ENCODE data around the gene TSG101.

GRCh38 chr11:18575361-18575760 is 48.6 kb upstream of the TSG101 start:
- TF ChIP-seq, protein P1, sequence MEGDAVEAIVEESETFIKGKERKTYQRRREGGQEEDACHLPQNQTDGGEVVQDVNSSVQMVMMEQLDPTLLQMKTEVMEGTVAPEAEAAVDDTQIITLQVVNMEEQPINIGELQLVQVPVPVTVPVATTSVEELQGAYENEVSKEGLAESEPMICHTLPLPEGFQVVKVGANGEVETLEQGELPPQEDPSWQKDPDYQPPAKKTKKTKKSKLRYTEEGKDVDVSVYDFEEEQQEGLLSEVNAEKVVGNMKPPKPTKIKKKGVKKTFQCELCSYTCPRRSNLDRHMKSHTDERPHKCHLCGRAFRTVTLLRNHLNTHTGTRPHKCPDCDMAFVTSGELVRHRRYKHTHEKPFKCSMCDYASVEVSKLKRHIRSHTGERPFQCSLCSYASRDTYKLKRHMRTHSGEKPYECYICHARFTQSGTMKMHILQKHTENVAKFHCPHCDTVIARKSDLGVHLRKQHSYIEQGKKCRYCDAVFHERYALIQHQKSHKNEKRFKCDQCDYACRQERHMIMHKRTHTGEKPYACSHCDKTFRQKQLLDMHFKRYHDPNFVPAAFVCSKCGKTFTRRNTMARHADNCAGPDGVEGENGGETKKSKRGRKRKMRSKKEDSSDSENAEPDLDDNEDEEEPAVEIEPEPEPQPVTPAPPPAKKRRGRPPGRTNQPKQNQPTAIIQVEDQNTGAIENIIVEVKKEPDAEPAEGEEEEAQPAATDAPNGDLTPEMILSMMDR (IDR thresholded peaks at IDR 0.05), result no peak
- no peak for TF ChIP-seq POLR2A (IDR thresholded peaks at IDR 0.05)

All from heart left ventricle (tissue), 13 donors.